LoVo (cell line): Measurements from ENCODE around the gene OSBPL7.

Experiments
- DNase-seq: peaks from one replicate; pipeline ENCODE4 v3.0.0-alpha.2; 2016; ENCODE audit warnings: low spot score

The OSBPL7 gene

GRCh38 chr17:47847341-47848197 is 26.0 kb upstream of the OSBPL7 start:
- DNase-seq, result no peak

- DNase-seq, result no peak
Measured at GRCh38 chr17:47846716-47847340, 25.2 kb upstream of the OSBPL7 start.

- no peak for DNase-seq
Measured at GRCh38 chr17:47845716-47846075, 24.1 kb upstream of the OSBPL7 start.

DNA sequence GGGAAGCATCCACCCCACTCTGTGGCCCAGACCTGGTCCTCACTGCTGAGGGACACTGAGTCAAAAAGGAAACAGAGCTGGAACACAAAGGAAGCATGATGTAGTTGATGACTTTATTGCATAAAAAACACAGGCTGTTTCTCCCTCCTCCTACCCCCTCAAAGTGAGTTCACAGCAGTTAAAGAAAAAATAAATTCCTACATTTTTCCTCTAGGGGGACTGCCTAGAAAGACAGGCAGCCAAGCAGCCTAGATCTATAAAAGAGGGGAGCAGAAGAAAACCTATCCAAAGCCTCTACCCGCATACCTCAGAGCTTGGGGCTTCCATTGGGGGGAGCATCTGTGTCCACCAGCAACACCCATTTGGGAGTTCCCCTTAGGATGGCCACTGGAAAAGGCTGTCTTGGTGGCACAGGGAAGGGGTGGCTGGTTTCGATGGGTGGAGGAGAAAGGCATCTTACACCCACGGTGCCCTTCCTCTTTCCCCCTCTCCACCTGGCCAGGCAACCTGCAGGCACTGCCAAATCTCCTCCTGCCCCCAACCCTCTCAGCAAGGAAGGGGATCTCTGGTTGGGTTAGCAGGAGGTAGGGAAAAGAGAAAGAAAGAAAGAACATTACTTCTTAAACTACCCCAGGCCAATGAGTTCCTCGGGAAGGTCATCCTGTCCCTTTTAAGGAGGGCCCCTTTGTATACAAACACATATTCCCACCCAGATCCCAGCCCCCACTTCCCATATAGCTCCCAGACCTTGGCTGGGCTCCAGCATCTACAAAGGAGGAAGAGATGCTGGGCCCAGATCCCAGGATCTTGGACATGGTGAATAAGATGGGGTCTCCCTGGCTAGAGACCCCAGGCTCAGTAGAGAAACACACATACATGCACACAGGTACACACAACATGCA is 23.5 kb upstream of the OSBPL7 start:
- DNase-seq, result no peak

DNA sequence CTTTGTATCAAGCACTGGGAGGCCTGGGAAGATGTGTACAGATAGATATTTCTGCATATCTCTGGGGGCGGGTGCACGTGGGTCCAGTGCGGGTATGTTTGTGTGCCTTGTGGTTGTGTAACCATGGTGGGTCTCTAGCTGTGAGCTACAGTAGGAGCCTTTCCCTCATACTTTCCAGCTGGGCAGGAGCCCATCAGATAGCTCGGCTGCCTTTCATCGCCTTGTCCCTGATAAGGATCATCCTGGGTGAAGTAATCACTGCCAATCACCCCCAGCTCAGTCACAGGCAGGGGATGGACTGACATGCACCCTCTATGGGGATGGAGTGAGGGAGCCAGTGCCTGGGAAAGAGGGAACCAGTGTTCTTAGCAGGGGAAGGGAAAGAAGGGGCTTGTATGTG is 22.6 kb upstream of the OSBPL7 start:
- no peak for DNase-seq

GRCh38 chr17:47843391-47843730 is 21.8 kb upstream of the OSBPL7 start:
- no peak for DNase-seq

DNA sequence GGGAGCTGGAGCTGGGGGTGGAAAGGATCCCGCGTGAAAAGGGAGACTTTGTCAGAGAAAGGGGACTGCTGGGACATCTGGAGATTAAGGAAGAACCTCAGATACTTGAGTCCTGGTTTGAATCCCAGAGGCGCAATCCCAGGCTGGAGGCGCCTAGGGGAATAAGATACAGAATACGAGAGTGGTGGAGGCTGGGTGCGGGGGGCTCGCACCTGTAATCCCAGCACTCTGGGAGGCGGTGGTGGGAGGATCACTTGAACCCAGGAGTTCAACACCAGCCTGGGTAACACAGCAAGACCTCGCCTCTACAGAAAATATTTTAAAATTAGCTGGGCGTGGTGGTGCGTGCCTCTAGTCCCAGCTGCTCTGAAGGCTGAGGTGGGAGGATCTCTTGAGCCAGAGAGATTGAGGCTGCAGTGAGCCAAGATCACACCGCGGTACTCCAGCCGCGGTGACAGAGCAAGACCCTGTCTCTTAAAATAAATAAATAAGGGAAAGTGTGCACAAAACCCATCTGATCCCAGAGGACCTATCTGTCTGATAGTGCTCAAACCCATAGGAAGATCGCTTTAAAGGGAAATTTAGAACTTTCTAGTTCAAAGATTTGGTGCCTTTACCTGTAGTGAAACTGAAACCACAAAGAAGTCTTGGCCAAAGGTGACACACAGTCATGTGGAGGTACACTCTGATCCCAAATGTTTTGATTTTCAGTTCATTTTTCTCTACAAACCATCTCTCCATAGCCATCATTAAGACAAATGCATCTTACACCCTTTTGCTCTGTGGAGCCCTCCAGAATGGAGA is 20.1 kb upstream of the OSBPL7 start:
- DNase-seq, result peak; percentile 14

DNA sequence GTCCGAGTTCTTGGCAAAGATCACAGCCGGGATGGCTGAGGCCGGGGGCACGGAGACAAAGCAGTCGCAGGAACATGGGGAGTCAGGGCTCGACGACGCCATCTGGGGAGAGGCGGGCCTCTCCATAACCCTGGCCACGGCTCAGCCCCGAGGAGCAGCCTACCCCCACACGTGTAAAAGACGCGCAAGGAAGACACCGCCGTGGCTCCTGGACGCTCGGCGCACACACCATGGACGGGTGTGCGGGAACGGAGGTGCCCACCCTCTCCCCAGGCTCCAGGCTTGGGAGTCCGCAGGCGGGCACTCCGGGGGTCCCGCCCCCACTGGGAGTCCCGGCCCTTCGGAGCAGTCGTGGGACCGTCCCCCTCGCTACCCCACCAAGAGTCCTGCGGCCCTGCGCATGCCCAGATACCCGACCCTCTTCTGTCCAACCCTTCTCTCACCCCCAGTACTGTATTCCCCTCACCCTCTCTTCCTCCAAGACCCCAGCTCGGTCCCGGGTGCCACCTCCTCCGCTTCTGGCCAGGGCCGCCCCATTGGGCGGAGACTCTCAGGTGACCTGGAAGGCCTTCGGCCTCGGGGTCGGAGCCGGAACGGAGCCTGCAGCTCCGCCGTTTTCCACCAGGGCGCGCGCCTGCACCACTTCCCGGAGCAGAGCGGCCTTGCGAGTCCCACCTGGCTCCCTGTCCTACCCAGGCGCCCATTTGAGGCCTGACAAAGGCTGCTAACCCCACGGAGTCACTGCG is 19.3 kb upstream of the OSBPL7 start, which contains the start of gene SCRN2:
TSS of gene SCRN2 (minus strand) at position 532 of the 746 bp plus-strand sequence. CDS start at position 102, 430 bp downstream.
- DNase-seq, result peak; percentile 90

GRCh38 chr17:47840001-47840741 is 18.6 kb upstream of the OSBPL7 start:
- DNase-seq, result no peak

DNA sequence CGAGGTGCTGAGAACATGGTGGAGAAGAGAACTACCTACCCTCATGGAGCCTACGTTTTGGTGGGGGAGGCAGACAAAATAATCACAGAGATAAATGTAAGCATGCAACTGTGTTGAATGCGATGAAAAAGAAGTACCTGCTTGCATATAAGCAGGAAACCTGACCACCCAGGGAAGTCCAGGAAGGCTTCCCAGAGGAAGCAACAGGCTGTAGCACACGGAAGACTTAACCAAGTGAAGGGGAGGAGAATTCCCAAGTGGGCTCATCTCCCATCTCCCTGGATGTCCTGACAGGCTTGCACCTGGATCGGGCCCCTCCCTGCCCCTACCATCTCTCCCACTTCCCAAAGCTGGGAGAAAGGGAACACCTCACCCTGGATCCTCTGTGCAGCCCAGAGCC is 17.5 kb upstream of the OSBPL7 start:
- DNase-seq, result no peak

GRCh38 chr17:47838636-47839035 is 17.0 kb upstream of the OSBPL7 start:
- no peak for DNase-seq

- DNase-seq, result no peak
Measured at GRCh38 chr17:47837401-47838039, 15.9 kb upstream of the OSBPL7 start.

DNA sequence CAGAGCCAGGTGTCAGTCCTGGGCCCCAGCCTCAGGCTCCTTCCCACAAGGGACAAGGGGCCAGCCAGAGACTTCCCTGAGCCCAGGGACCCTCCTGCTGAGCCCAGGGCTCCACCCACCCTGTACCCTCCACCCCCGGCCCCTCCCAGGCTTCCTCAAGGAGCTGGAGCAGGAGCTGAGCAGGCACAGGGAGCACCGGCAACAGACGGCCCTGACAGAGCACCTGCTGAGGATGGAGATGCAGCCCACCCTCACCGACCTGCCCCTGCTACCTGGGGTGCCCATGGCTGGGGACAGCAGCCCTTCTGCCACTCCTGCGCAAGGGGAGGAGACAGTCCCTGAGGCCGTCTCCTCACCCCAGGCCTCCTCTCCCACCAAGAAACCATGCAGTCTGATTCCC is 15.0 kb upstream of the OSBPL7 start:
- DNase-seq, result no peak

- no peak for DNase-seq
Measured at GRCh38 chr17:47834756-47835155, 13.2 kb upstream of the OSBPL7 start.

GRCh38 chr17:47831934-47832327 is 10.3 kb upstream of the OSBPL7 start:
- no peak for DNase-seq

GRCh38 chr17:47831003-47831933 is 9.7 kb upstream of the OSBPL7 start, which contains the start of the genes LRRC46 and MRPL10:
Gene LRRC46 (plus strand): TSS chr17:47831670. CDS start chr17:47831990, 320 bp downstream.
Gene MRPL10 (minus strand): TSS chr17:47831541. CDS start chr17:47831511, 30 bp downstream.
- peak; percentile 97 for DNase-seq

GRCh38 chr17:47830396-47831002 is 8.9 kb upstream of the OSBPL7 start:
- DNase-seq, result no peak

- DNase-seq, result no peak
Measured at GRCh38 chr17:47829870-47830269, 8.3 kb upstream of the OSBPL7 start.
